ENCODE measurements around the gene ELAC1.

- TF ChIP-seq CTCF (conservative IDR thresholded peaks at IDR 0.05; ENCODE audit: low read length): no peak
- TF ChIP-seq EZH2phosphoT487 (IDR thresholded peaks at IDR 0.05; ENCODE audit: borderline replicate concordance, low read depth, low read length): no peak
Measured at GRCh38 chr18:50955253-50955652, 12.6 kb upstream of the ELAC1 start.
